HCT116 (cell line): ENCODE measurements around the gene TBC1D1. TPM values are rescaled to one million over a fixed set of nuclear protein-coding genes. Genes with fewer than 3 reads are reported as not detected.

Experiments
- ATAC-seq: fragments of 200-7000 bp; cut with Tn5 transposase; 2 replicates; pipeline ENCODE4 v1.9.1; 2020; ENCODE audit warnings: mild to moderate bottlenecking, moderate library complexity
- BruUV-seq: library from RNA; stranded (reverse); fragments of 400-500 nt; replicated peaks from 2 replicates; lab custom pipeline; 2021; lab: Mats Ljungman, UMichigan
- CTCF ChIA-PET: fragments of 300-600 bp; sonication (Branson Sonifier 250); formaldehyde crosslinking; loops from one replicate; lab custom pipeline; 2021; ENCODE audit warnings: antibody characterized with exemption; lab: Charles Lee
- POLR2A ChIA-PET: fragments of 300-600, 350-600 bp; sonication (Branson Sonifier 250); formaldehyde crosslinking; loops from one replicate; lab custom pipeline; 2021; ENCODE audit warnings: antibody characterized with exemption; lab: Charles Lee
- RAD21 ChIA-PET, 2 experiments: fragments of 300-600 bp; sonication (Branson Sonifier 250); formaldehyde crosslinking; loops; one replicate each; lab custom pipeline; 2023; ENCODE audit warnings: low total read pairs in 2 of 2; ENCODE audit not compliant: uncharacterized antibody in 2 of 2, unreplicated experiment in 2 of 2, low non-redundant PET in 1 of 2; lab: Charles Lee
- DNase-seq: peaks from one replicate; pipeline ENCODE4 v3.0.0-alpha.2; 2010; ENCODE audit warnings: low read depth, low spot score
- H2AFZ ChIP-seq: fragments of 200-600 bp; shearing (Covaris generic), sonication (generic); 2 replicates; pipeline ENCODE4 v1.6.1; 2017; ENCODE audit warnings: low read depth, mixed run types, mixed read lengths, antibody characterized with exemption, low read length; ENCODE audit not compliant: poor library complexity, severe bottlenecking
- H3K27ac ChIP-seq: 2 replicates; pipeline ENCODE4 v1.5.1; 2012; ENCODE audit warnings: low read depth, low read length
- H3K27me3 ChIP-seq: fragments of 200-600 bp; sonication (generic); 2 replicates; pipeline ENCODE4 v1.6.1; 2016; ENCODE audit warnings: mixed run types, low read length, mixed read lengths; ENCODE audit not compliant: insufficient read depth
- H3K36me3 ChIP-seq, 2 experiments: fragments of 200-500 bp in 1 of 2; fragments of 200-600 bp in 1 of 2; sonication (Bioruptor generic) in 1 of 2; sonication (generic) in 1 of 2; 2 replicates each; pipeline versions ENCODE4 v1.5.1 to v1.6.1; 2014 to 2016; ENCODE audit warnings: low read length in 2 of 2, inconsistent platforms in 1 of 2, mixed read lengths in 1 of 2, mixed run types in 1 of 2; ENCODE audit not compliant: insufficient read depth in 2 of 2, control insufficient read depth in 1 of 2
- H3K4me1 ChIP-seq, 2 experiments: fragments of 200-600 bp in 1 of 2; sonication (generic) in 1 of 2; 2 replicates each; pipeline versions ENCODE4 v1.5.1 to v1.6.1; 2012 to 2017; ENCODE audit warnings: low read length in 2 of 2, inconsistent platforms in 1 of 2, mild to moderate bottlenecking in 1 of 2, mixed read lengths in 1 of 2, mixed run types in 1 of 2, moderate library complexity in 1 of 2; ENCODE audit not compliant: insufficient read depth in 2 of 2, control insufficient read depth in 1 of 2
- H3K4me2 ChIP-seq: fragments of 200-600 bp; sonication (generic); 2 replicates; pipeline ENCODE4 v1.6.1; 2017; ENCODE audit warnings: mixed run types, low read length, mixed read lengths
- H3K4me3 ChIP-seq, 2 experiments: fragments of 200-600 bp in 1 of 2; sonication (generic) in 1 of 2; replicated peaks in 1 of 2; 2 replicates each; pipeline ENCODE4 v1.5.1; 2011 to 2016; ENCODE audit warnings: low read length in 2 of 2, control low read depth in 1 of 2, low read depth in 1 of 2, mild to moderate bottlenecking in 1 of 2, mixed read lengths in 1 of 2, mixed run types in 1 of 2
- H3K79me2 ChIP-seq: fragments of 200-600 bp; sonication (generic); 2 replicates; pipeline ENCODE4 v1.6.1; 2017; ENCODE audit warnings: mild to moderate bottlenecking, mixed run types, low read length, moderate library complexity, mixed read lengths; ENCODE audit not compliant: insufficient read depth
- H3K9ac ChIP-seq: fragments of 200-600 bp; sonication (generic); 2 replicates; pipeline ENCODE4 v1.6.1; 2016; ENCODE audit warnings: low read length, mixed read lengths
- H3K9me2 ChIP-seq: fragments of 200-600 bp; sonication (generic), shearing (Covaris generic); 2 replicates; pipeline ENCODE4 v1.6.1; 2017; ENCODE audit warnings: mixed run types, mild to moderate bottlenecking, moderate library complexity; ENCODE audit not compliant: insufficient read depth
- H3K9me3 ChIP-seq, 2 experiments: fragments of 200-500 bp in 1 of 2; fragments of 200-600 bp in 1 of 2; sonication (Bioruptor generic) in 1 of 2; sonication (generic) in 1 of 2; 2 replicates each; pipeline ENCODE4 v1.6.1; 2014 to 2017; ENCODE audit warnings: low read length in 2 of 2, mixed read lengths in 2 of 2, inconsistent platforms in 1 of 2, low read depth in 1 of 2, mild to moderate bottlenecking in 1 of 2, mixed run types in 1 of 2, moderate library complexity in 1 of 2; ENCODE audit not compliant: control insufficient read depth in 1 of 2, insufficient read depth in 1 of 2
- H4K20me1 ChIP-seq: fragments of 200-600 bp; sonication (generic), shearing (Covaris generic); 2 replicates; pipeline ENCODE4 v1.6.1; 2017; ENCODE audit warnings: mixed run types, mild to moderate bottlenecking, moderate library complexity; ENCODE audit not compliant: insufficient read depth
- ATF3 ChIP-seq: IDR thresholded peaks from 2 replicates; pipeline ENCODE4 v1.6.1; 2012
- CTCF ChIP-seq, 3 experiments: fragments of 200-600 bp in 1 of 3; sonication (generic) in 1 of 3; IDR thresholded peaks in 2 of 3; conservative IDR thresholded peaks in 1 of 3; 2 replicates each; pipeline ENCODE4 v1.5.1; 2012 to 2017; ENCODE audit warnings: low read depth in 2 of 3, low read length in 2 of 3, antibody characterized with exemption in 1 of 3, borderline replicate concordance in 1 of 3, control low read depth in 1 of 3, mild to moderate bottlenecking in 1 of 3, mixed read lengths in 1 of 3, mixed run types in 1 of 3, moderate library complexity in 1 of 3; ENCODE audit not compliant: insufficient read depth in 1 of 3
- ZBTB33 ChIP-seq: IDR thresholded peaks from 2 replicates; pipeline ENCODE4 v1.6.1; 2011; ENCODE audit warnings: mild to moderate bottlenecking, low read length, moderate library complexity; ENCODE audit not compliant: insufficient replicate concordance; ENCODE audit errors: extremely low read depth
- intact Hi-C: fragments of 100-400 bp; cut with micrococcal nuclease; formaldehyde crosslinking; loops from 2 replicates; pipeline ENCODE4 v1.10.0; 2022
- total RNA-seq: library from RNA; stranded (reverse); gene quantifications from one replicate; pipeline ENCODE4 v1.2.1, GENCODE V29; 2021; ENCODE audit not compliant: unreplicated experiment

The TBC1D1 gene
- total RNA-seq, 1 experiment from 2014 or later = 82.7 TPM

GRCh38 chr4:38174801-38175200, 283.9 kb downstream of the TBC1D1 start:
- no peak for ATAC-seq
- Histone ChIP-seq H3K9me3 (no peaks in the 10 kb centered on the region), H3K27me3 (no peaks in the 10 kb centered on the region), H3K4me1 (peaks cover under 1 to 15% of the 10 kb centered on the region in 2 experiments; a peak in 3 of 4 replicates), H3K9me2 (no peaks in the 10 kb centered on the region), H3K4me2 (no peak overlapping the region), H2AFZ (no peak overlapping the region), H3K79me2 (no peaks in the 10 kb centered on the region), H3K4me3 (no peak overlapping the region), H4K20me1 (no peaks in the 10 kb centered on the region), H3K27ac (no peak overlapping the region), H3K36me3 (no peaks in the 10 kb centered on the region), H3K9ac (no peak overlapping the region)
- DNase-seq = no peak
- no TSS peak for BruUV-seq
- POLR2A ChIA-PET = interaction anchor here (1.2 kb wide), 1 partner anchor 14 kb away, joined by 3 read pairs; no protein-coding TSS in a partner anchor
- TF ChIP-seq ZBTB33 (no peak), ATF3 (no peak), CTCF (IDR thresholded peaks at IDR 0.05 in 2 of 3, conservative IDR thresholded peaks at IDR 0.05 in 1 of 3; ENCODE audit: borderline replicate concordance in 1 of 3, insufficient read depth in 1 of 3, low read depth in 2 of 3, low read length in 2 of 3) (no peak)
- CTCF ChIA-PET = interaction anchor here (0.6 to 1.7 kb wide), 4 partner anchors 10 to 513 kb away, joined by 3 to 5 read pairs (median 4); no protein-coding TSS in a partner anchor
- intact Hi-C loops = no loop called here
- RAD21 ChIA-PET = no interaction called here
